ENCODE measurements around the gene SMAD9. TPM values are rescaled to one million over a fixed set of nuclear protein-coding genes. Genes with fewer than 3 reads are reported as not detected.

Gene SMAD9
- total and polyA plus RNA-seq, 10 donors, result 0.67 to 2.9 (median 1.4) TPM

DNA sequence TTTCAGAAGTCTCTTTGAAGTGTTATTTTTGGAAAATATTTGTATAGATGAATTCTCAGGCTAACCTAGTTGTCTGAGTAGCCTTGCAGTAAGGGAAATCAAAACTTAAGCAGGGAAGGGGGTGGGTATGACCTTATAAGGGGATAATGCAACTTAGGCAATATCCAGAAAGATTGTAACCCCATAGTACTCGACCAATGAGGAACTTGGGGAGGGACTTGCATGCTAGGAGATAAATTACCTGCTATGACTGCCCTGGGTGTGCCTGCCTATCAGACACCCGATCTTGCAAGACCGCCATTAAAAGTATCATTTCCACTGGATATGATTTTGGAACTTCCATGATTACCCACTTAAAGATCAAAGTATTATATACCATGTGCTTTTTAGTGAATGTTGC is 124.0 kb downstream of the SMAD9 start:
- no peak for DNase-seq
- Histone ChIP-seq H3K27me3 (replicated peaks in 1 of 7) (no peaks in the 10 kb centered on the region), H3K4me3 (no peak overlapping the region), H3K9me3 (no peaks in the 10 kb centered on the region), H3K4me1 (no peaks in the 10 kb centered on the region), H3K36me3 (no peaks in the 10 kb centered on the region), H3K27ac (no peak overlapping the region)
- WGBS, 5 donors, result 71 to 85% (median 76%) methylated on average over 3 of the region's 3 CpGs
- intact Hi-C loops (cut with DNase I; ENCODE audit: low total_unique reads), result no loop called here
- TF ChIP-seq POLR2A (IDR thresholded peaks at IDR 0.05), result no peak
- TF ChIP-seq, protein P1, sequence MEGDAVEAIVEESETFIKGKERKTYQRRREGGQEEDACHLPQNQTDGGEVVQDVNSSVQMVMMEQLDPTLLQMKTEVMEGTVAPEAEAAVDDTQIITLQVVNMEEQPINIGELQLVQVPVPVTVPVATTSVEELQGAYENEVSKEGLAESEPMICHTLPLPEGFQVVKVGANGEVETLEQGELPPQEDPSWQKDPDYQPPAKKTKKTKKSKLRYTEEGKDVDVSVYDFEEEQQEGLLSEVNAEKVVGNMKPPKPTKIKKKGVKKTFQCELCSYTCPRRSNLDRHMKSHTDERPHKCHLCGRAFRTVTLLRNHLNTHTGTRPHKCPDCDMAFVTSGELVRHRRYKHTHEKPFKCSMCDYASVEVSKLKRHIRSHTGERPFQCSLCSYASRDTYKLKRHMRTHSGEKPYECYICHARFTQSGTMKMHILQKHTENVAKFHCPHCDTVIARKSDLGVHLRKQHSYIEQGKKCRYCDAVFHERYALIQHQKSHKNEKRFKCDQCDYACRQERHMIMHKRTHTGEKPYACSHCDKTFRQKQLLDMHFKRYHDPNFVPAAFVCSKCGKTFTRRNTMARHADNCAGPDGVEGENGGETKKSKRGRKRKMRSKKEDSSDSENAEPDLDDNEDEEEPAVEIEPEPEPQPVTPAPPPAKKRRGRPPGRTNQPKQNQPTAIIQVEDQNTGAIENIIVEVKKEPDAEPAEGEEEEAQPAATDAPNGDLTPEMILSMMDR (IDR thresholded peaks at IDR 0.05 in 8 of 11, conservative IDR thresholded peaks at IDR 0.05 in 3 of 11), result no peak
- no peak for TF ChIP-seq POLR2AphosphoS5 (IDR thresholded peaks at IDR 0.05)

DNA sequence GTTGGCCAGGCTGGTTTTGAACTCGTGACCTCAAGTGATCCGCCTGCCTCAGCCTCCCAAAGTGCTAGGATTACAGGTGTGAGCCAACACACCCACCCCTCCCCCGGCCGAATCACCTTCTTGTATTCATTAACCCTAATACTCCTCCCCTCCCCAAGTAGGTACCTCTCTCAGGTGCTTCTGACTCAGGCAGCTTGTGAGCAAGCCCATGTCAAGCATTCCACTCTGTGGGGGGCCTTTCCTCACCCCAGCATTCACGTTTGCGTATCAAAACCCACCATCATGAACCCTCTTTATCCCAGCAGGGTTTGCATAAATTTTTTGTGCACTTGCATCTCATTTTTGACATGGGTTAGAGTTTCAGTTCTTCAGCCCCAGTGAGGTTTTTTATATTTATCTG is 124.6 kb downstream of the SMAD9 start:
- 67 to 86% (median 81%) methylated on average over 6 of the region's 6 CpGs for WGBS, 5 donors
- intact Hi-C loops (cut with DNase I; ENCODE audit: low total_unique reads), result no loop called here

More for the DNA sequence above, 124.6 kb downstream of the SMAD9 start:
- Histone ChIP-seq H3K27me3 (replicated peaks in 1 of 7) (peaks cover 0 to 3% (median 0%) of the 10 kb centered on the region in 7 donors), H3K27ac (no peak overlapping the region), H3K4me1 (no peaks in the 10 kb centered on the region), H3K9me3 (no peaks in the 10 kb centered on the region), H3K36me3 (no peaks in the 10 kb centered on the region), H3K4me3 (no peak overlapping the region)
- DNase-seq, result no peak
- TF ChIP-seq, protein P1 (IDR thresholded peaks at IDR 0.05 in 8 of 11, conservative IDR thresholded peaks at IDR 0.05 in 3 of 11), result no peak
- no peak for TF ChIP-seq POLR2A (IDR thresholded peaks at IDR 0.05)
- no peak for TF ChIP-seq POLR2AphosphoS5 (IDR thresholded peaks at IDR 0.05)

Other genes starting within 250 kb of the SMAD9 start
- not detected for gene SERTM1, start 246.2 kb downstream of the SMAD9 start, total RNA-seq
- not detected for gene SERTM1, start 246.2 kb downstream of the SMAD9 start, polyA plus RNA-seq
- gene RFXAP, start 101.0 kb downstream of the SMAD9 start, total RNA-seq, result 1 to 10 TPM; 5.7 to 9.3 (median 7.2) TPM
- 1 to 10 TPM; 4.6 to 5.5 (median 5.0) TPM for gene RFXAP, start 101.0 kb downstream of the SMAD9 start, polyA plus RNA-seq
- gene ALG5, start 79.1 kb upstream of the SMAD9 start, total RNA-seq, result 10 to 100 TPM; 20.8 to 36.8 (median 24.6) TPM
- gene ALG5, start 79.1 kb upstream of the SMAD9 start, polyA plus RNA-seq, result 10 to 100 TPM; 24.4 to 29.6 (median 28.8) TPM
- gene EXOSC8, start 80.5 kb upstream of the SMAD9 start, total RNA-seq, result 10 to 100 TPM; 24.9 to 43.7 (median 37.0) TPM
- gene EXOSC8, start 80.5 kb upstream of the SMAD9 start, polyA plus RNA-seq, result 10 to 100 TPM; 54.2 to 86.2 (median 70.3) TPM
- gene SUPT20H, start 139.4 kb upstream of the SMAD9 start, total RNA-seq, result 10 to 100 TPM; 53.8 to 95.3 (median 72.7) TPM
- 10 to 100 TPM; 22.0 to 22.9 (median 22.8) TPM for gene SUPT20H, start 139.4 kb upstream of the SMAD9 start, polyA plus RNA-seq
- not detected for gene CSNK1A1L, start 185.4 kb upstream of the SMAD9 start, total RNA-seq
- not detected for gene CSNK1A1L, start 185.4 kb upstream of the SMAD9 start, polyA plus RNA-seq